GM18868 (cell line): ENCODE results near the gene DNAJB7.
"Not testable (repeated sequence)": the region's sequence is repeated elsewhere in the genome, so short reads cannot be mapped to it uniquely, and the experiment has no call there.

Source experiments
- ATAC-seq: cut with Tn5 transposase; IDR thresholded peaks from one replicate; pipeline ENCODE4 v1.9.1; 2021; ENCODE audit warnings: mild to moderate bottlenecking, moderate library complexity; ENCODE audit not compliant: unreplicated experiment

The DNAJB7 gene

DNA sequence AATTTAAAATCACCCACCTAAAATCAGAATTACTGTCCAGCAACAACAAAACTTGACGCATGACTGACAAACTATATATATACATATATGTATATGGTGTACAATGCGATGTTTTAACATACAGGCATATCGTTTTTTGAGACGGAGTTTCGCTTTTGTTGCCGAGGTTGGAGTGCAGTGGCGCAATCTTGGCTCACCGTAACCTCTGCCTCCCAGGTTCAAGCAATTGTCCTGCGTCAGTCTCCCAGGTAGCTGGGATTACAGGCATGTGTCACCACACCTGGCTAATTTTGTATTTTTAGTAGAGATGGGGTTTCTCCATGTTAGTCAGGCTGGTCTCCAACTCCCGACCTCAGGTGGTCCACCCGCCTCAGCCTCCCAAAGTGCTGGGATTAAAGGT lies 16.1 kb downstream of the DNAJB7 start:
- not testable (repeated sequence) for ATAC-seq

DNA sequence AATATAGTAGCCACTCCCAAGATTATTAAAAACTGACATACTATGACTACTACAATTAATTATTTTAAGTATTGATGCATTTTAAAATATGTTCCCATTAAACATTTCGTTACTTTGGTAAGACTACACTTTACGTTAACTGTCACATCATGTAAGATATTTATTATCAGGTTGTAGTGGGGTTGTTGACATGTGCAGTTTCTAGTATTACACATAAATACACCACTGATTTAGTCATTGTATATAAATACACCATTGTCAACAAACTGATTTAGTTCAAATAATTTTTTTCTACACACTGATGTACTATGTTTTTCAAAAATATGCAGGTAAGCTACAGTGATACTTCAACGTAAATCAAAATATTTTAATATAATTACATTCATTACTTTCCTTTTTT lies 17.0 kb downstream of the DNAJB7 start:
- ATAC-seq: no peak

DNA sequence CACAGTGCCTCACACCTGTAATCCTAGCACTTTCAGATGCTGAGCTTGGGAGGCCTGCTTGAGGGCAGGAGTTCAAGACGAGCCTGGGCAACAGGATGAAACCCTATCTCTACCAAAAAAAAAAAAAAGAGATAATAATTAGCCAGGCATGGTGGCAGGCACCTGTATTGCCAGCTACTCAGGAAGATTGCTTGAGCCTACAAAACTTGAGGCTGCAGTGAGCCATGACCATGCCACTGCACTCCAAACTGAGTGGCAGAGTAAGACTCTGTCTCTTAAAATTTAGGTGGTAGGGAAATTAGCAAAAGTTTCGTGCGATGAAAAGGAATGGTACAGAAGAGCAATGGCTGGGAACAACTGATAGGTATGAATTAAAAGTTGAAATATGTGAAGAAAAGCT lies 23.4 kb downstream of the DNAJB7 start:
- no peak for ATAC-seq

DNA sequence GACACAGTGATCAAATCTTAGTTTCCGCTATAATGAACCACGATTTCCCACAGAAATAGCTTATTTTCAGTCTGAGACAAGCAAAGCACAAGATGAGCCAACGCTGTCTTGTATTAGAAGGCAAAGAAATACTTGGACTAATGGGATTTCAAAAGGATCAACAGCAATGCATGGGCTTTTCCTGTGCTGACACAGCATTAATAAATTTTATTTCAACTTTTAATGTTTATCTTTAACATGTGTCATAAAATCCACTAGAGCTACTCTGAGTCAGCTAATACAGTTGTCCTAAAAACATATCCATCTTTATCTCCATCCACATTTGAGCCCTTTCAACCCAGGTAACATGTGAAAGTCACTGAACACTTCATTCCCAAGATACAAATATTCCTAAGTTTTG lies 27.3 kb downstream of the DNAJB7 start:
- no peak for ATAC-seq

DNA sequence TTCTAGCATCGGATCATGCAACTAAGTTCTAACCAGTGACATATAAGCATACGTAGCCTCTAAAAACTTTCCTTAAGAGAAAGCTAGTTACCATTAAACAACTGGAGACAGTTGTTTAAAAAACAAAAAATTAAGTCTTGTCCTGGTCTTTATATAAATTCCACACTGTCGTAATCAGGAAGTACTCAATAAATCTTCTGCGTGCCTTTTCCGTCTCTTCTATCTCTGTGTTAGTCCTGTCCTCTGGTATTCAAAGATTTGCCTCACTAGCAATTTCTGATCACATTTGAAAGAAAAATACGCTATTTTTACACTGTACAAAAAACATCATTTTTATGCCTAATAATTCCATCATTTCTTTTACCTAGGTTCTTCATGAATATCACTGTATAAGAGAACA lies 32.8 kb downstream of the DNAJB7 start:
- no peak for ATAC-seq

DNA sequence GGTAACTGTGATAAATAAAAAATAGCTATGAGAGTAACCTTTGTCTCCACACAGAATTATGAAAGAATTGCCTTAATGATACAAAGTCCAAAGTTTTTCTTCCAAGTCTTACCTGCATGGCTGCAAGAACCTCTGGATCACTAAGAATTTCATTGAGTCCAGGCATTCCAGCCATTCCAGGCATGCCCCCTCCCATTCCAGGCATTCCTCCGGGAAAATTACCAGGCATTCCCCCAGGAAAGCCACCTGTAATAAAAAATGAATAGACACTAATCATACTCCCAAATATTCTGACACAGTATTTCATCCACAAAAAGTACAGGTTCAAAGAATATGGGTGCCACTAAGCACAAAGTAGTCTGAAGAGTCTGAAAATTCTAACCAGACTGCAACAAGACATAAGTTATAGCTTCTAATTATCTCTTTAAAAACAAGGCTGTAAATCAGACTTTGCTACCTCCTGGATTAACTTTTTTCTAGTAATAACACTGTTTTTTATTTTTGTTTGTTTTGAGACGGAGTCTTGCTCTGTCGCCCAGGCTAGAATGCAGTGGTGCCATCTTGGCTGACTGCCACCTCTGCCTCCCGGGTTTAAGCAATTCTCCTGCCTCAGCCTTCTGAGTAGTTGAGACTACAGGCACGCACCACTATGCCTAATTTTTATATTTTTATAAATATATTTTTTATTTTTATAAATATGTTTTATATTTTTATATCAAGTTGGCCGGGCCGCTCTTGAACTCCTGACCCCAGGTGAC lies 34.8 kb downstream of the DNAJB7 start:
- ATAC-seq: no peak

DNA sequence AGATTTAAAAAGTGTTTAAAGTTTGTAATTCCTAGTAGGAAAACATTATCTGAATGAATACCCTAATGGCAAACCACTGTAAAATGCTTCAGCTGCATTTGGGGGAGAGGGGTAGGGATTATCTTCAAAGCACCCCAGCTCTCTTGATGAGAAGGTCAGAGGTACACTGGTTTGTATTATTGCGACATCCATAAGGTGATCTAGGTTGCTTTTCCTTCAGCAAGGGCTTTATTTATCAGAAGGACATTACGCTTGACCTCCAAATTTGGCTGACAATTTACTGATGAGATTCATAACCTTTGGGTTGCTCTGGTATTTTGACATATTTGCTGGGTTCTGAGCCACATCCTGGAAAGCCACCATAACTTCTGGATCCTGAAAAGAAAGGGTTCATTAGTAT lies 35.6 kb downstream of the DNAJB7 start:
- not testable (repeated sequence) for ATAC-seq

DNA sequence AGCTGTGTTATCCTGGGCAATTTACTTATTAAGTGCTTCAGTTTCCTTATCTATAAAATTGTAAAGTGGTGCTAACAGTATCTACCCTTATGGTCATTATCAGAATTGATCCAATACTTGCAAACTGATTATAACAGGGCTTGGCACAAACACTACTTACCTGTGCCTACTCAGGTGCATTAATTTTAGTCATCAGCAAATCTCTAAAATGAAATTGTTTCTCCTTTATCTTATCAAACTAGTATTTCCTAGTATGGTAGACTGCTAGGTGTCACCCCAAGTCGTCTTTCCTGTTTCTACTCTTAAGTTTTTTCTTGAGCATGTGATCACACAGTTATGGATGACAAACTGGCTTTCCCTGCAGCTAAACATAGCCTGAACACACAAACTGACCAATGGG lies 38.5 kb downstream of the DNAJB7 start:
- no peak for ATAC-seq

DNA sequence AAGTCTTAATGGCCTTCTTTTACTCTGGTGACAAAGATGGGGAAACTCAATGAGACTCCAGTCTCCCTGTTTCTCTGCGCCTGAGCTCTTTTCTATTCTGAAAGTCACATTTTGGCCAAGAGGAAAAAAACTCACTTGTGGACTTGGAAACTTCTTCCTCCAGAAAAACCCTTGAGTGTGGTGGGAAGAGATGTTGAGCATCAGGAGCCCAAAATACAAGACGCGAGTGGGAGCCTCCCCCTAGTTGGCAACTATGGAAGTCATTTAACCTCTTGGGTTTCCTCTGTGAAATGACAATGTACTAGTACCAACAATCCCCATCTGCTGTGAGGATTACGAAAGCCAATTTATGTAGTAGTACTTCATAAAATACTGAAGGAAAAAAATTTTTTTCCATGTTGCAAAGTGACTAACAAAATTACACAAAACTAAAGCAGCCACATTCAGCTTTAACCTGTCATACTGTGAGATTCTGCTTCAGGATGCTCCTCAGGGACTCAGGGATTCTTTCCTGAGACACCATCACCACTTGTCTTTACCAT lies 42.2 kb downstream of the DNAJB7 start:
- no peak for ATAC-seq

DNA sequence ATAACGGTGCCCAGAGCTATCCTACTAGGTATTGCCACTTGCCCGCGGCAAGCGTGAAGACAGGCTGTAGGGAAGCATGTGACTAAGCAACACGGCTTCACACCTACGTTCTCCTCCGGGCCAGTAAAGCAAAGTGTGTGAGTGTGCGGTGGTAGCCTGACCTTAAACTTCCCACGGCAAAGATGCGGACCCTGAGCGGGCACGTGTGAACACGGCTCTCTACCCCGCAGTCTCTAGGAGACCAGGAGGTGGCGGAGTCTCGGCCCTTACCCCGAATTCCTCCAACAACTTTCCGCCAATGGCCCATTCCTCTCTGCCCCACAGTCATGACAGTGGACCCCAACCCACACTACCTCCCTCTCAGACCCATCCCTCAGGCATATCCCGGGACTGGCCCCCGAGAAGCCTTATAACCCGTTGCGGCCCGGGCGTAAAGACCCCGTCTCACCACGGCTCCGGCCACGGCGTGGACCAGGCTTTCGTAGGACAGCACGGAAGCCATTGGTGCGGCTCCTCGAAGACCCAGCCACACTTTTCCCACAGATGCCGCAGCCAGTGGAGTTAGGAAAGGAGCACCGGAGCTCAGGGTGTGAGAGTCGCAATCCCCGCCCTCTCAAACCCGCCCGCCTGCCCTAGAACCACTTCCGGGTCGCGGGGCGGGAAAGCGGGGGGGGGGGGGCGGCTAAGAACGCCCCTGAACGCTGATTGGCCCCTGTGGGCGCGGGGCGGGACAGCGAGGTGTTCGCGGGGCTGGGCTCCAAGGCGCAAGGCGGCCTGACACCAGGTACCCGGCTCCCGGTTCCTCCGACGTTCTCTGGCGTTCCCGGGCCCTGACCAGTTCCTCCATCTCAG lies 42.9 kb downstream of the DNAJB7 start, which contains the start of gene SLC25A17:
Gene SLC25A17 (minus strand): TSS at position 600 of the 852 bp plus-strand sequence. CDS start 98 bp downstream, at position 502.
- ATAC-seq: peak; percentile 79

DNA sequence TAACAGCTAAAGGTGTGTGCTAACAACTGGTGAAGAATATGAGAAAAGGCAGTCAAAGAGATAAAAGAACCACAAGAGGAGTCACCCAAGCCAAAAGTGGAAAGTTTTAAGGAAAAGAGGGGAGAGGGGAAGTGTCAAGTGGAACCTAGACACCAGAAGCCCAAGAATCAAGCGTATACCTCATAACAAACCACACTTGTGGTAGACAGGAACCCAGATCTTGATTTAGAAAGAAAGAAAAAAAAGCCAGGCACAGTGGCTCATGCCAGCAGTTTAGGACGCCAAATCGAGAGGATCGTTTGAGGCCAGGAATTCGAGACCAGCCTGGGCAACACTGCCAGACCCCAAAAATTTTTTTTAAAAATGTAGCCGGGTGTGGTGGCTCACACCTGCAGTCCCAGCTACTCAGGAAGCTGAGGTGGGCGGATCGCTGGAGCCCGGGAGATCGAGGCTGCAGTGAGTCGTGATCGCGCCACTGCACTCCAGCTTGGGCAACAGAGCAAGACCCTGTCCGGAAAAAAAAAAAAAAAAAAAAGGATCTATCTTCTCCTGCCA lies 43.6 kb downstream of the DNAJB7 start:
- ATAC-seq: no peak

DNA sequence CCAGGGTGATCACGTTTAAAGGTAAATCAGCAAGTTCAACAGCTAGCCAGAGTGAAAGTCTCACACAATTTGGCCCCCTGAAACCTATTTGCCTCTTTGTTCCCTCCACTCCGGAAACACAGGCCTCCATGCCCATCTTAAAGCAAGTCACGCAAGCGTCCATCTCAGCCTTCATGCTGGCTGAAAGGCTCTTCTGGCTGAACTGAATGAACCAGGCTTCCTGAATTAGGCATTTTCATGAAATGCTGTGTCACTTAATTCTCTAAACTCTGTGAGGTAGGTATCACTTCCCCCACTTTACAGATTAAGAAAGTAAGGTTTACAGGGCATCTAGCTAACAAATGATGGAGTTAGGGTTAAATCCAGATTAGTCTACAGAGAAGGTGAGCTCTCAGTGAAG lies 44.2 kb downstream of the DNAJB7 start:
- ATAC-seq: no peak

DNA sequence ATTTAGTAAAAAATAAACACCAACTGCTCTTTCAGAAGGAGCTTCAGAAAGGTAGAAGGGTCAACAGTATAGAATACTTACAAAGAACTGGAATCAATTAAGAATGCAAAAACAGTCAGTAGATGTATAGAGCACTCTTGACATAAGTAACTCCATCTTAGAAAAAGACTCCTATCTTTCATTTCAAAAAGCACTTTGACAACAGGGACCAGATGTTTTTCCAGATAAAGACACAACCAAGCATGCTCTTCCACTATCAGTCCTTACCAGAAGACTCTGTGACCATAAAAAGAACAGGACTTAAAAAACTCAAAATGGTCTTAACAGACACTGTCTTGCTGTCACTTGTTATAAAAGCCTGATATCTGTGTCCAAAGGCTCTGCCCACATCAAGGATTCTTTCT lies 48.0 kb downstream of the DNAJB7 start:
- no peak for ATAC-seq
